Measurements from ENCODE around the gene POTEJ.
"Not testable (repeated sequence)": the region's sequence is repeated elsewhere in the genome, so short reads cannot be mapped to it uniquely, and the experiment has no call there.

POTEJ gene

GRCh38 chr2:130608276-130609001, 2.8 kb upstream of the POTEJ start:
- not testable (repeated sequence) for DNase-seq

DNA sequence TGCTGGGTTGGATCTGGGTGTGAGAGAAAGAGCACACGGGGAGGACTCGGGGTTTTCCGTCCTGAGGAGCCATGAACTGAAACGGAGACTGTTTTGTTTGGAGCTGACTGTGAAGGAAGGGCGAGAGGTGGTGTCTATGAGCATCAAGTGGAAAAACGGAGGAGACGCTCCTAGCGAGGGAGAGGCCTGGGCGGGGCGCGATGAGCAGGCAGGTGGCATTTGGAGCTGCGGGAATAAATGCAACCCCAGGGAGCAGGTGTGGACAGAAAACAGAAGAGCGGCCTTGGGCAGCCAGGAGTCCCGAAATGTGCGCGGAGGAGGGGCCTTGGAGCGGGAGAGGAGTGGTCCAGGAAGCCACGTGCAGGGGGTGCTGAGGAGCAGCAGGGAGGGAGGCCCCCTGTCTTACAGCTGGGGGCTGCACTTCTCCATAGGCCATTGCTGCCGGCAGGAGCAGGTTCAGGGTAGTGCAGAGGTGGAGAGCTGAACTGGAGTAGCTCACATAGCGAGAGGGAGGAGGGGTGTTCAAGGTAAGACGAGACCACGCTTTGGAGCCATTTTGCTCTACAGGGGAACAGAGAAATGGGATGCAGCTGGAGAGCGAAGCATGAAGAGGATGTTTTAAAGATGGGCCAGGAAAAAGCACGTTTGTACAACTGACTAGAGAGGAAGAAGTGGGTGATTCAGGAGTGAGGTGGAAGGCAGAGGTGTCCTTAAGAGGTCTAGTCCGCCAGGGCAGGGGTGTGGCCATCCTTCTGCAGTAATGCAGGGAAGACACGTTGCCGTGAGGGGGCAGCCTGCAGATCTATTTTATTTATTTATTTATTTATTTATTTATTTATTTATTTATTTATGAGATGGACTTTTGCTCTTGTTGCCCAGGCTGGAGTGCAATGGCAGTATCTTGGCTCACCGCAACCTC, 2.0 kb upstream of the POTEJ start:
- not testable (repeated sequence) for DNase-seq

DNA sequence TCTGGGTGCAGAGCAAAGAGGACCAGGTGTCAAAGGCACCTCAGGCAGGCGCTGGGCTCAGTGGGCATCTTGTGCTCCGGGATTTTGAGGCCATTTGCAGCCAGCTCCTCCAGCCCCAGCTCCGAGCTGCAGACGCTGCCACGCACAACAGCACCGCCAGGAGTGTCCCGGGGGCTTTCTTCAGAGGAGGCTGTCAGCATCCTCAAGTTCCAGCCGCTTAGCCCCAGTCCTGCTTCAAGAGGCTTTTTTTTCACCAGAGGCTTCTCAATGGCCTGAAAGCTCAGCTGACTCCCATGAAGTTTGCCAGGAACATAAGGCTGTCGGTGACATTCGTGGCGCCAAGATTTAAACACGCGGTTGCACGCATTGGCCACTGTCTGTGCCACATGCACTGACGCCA, 754 bp upstream of the POTEJ start:
- DNase-seq, result not testable (repeated sequence)

- not testable (repeated sequence) for DNase-seq
Measured at GRCh38 chr2:130628784-130629475, 17.7 kb downstream of the POTEJ start.

DNA sequence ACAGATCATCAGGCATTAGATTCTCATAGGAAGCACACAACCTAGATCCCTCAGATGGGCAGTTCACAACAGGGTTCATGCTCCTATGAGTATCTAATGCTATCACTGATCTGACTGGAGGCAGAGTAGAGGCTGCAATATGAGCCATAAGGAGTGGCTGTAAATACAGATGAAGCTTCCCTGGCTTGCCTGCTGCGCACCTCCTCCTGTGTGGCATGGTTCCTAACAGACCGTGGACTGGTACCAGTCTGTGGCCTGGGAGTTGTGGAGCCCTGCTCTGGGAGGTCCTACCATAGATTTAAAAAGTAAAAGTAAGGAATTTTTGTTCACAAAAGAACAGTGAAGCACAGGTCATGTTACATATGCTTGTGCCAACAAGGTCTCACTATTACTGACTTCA, 27.7 kb downstream of the POTEJ start:
- DNase-seq, result not testable (repeated sequence)

DNA sequence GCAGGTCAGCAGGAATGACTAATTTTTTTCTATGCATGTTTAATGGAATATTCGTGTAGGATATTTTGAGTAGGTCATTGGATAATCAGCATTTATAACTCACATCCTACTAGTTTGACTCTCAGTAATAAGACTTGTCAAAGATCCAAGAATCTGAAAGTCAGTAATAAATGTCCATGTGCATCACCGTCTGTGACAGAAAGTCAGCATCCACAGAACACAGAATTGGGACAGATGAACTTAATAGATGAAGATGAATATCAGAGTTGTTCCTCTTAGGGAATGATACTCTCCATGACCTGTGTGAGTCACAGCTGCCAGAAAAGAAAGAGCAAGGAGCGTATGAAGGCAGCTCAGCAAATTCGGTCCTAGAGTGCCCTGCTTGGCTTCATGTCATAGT, 30.4 kb downstream of the POTEJ start:
- not testable (repeated sequence) for DNase-seq

DNA sequence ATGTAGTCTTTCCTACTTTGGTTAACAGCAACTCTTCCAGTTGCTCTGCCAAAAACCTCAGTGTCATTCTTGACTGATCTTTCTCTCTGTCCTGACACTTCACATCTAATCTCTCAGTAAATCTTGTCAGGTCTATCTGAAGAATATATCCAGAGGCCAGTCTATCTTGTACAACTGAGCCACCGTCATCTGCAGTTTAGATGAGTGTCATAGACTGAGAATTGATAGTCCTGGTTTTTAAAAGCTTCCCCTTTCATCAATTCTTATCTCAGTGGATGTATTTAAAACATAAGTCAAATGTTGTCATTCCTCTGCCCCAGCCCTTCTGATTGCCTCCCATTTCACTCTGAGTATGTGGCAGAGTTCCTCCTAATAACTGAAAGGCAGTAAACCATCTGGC, 38.0 kb downstream of the POTEJ start:
- not testable (repeated sequence) for DNase-seq

DNA sequence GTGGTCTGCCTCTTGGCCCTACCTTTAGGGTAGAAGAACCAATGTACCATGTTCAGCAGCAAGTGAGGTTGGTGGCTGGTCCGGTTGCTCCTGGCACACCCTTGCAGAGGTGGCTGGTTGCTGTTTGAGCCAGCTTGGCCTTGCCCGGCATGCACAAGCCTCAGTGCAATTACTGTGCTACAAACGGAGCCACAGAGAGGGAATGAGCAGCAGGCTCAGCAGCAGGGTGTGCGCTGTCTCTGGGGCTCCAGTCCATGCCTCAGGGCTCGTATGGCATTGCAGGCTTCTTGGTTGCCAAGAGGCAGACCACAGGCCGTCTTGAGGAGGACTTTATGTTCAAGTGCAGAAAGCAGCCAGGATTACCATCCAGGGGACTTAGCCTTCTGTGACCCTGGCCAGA, 53.3 kb downstream of the POTEJ start:
- not testable (repeated sequence) for DNase-seq

GRCh38 chr2:130665596-130665995, 54.4 kb downstream of the POTEJ start:
- not testable (repeated sequence) for DNase-seq

DNA sequence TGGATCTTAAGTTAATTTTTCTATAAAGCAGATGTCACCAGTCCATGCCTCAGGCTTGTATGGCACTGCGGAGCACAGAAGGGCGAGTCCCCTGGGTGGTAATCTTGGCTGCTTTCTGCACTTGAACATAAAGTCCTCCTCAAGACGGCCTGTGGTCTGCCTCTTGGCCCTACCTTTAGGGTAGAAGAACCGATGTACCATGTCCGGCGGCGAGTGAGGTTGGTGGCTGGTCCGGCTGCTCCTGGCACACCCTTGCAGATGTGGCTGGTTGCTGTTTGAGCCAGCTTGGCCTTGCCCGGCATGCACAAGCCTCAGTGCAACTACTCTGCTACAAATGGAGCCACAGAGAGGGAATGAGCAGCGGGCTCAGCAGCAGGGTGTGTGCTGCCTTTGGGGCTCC, 56.3 kb downstream of the POTEJ start:
- DNase-seq, result not testable (repeated sequence)

DNA sequence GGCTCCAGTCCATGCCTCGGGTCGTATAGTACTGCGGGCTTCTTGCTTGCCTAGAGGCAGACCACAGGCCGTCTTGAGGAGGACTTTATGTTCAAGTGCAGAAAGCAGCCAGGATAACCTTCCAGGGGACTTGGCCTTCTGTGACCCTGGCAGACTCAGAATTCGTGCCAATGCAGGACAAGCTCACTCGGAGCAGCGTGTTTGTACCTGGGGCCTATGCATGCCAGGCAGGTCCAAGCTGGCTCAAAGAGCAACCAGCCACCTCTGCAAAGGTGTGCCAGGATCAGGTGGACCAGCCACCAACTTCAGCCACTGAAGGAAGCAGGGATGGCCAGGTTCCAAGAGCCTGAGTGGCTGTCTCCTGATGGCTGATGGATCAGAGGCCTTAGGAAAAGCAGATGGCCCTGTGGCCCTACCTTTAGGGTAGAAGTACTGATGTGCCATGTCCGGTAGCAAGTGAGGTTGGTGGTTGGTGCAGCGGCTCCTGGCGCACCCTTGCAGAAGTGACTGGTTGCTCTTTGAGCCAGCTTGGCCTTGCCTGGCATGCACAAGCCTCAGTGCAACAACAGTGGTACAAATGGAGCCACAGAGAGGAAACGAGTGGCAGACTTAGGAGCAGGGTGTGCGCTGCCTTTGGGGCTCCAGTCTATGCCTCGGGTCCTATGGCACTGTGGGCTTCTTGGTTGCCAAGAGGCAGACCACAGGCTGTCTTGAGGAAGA, 58.9 kb downstream of the POTEJ start:
- DNase-seq, result not testable (repeated sequence)

GRCh38 chr2:130692041-130692770, 81.0 kb downstream of the POTEJ start:
- DNase-seq, result not testable (repeated sequence)

- not testable (repeated sequence) for DNase-seq
Measured at GRCh38 chr2:130693474-130693873, 82.2 kb downstream of the POTEJ start.

- not testable (repeated sequence) for DNase-seq
Measured at GRCh38 chr2:130703250-130703649, 92.0 kb downstream of the POTEJ start.

Measured in stimulated activated naive CD4-positive, alpha-beta T cell (primary cell).